Measurements from ENCODE around the gene ZSWIM4.
"Not testable (repeated sequence)": the region's sequence is repeated elsewhere in the genome, so short reads cannot be mapped to it uniquely, and the experiment has no call there.

GRCh38 chr19:13753622-13754021, 41.6 kb upstream of the ZSWIM4 start:
- TF ChIP-seq CTCF (optimal IDR thresholded peaks at IDR 0.05 in 1 of 3, IDR thresholded peaks at IDR 0.05 in 1 of 3, conservative IDR thresholded peaks at IDR 0.05 in 1 of 3; ENCODE audit: extremely low read depth in 1 of 3, insufficient read depth in 2 of 3, low read length in 3 of 3); EZH2 (IDR thresholded peaks at IDR 0.05; ENCODE audit: low read length): not testable (repeated sequence)

Data from keratinocyte (primary cell).